ENCODE measurements around the gene MLANA. TPM values are rescaled to one million over a fixed set of nuclear protein-coding genes. Genes with fewer than 3 reads are reported as not detected.

Gene MLANA
- polyA plus RNA-seq, 1 donor (not counting 4 experiments of a cell fraction or from before 2014, with no cell fraction given), result not detected

DNA sequence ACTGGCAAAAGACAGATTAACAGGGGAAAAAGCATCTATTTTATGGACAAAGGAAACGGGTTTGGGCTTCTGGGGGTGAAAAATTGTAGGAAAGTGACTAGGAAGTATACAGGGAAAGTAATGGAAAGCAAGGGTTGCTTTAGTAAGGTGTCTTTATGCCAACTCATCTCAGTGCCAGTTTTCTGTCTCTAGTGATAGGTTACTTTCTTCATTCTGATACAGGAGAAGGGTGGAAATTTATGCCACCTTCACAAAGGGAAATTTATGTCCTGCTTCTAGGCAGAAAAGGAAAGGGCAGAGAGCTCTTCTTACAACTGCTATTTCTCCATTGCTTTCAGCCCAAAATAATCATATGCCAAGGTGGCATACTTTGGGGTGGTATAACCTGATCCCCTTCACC lies 37.7 kb upstream of the MLANA start:
- Histone ChIP-seq H2AFZ (ENCODE audit: control insufficient read depth, low read length) (no peak overlapping the region), H3K27me3 (ENCODE audit: control insufficient read depth, extremely low read depth, insufficient read depth, low read length) (no peaks in the 10 kb centered on the region), H3K9me1 (ENCODE audit: control insufficient read depth, extremely low read depth, insufficient read depth, low read length) (no peaks in the 10 kb centered on the region), H3K4me2 (ENCODE audit: control insufficient read depth, extremely low read depth, insufficient read depth, low read depth, low read length) (no peak overlapping the region), H3K9ac (ENCODE audit: control insufficient read depth, extremely low read depth, insufficient read depth, low read length) (no peak overlapping the region), H3K79me2 (ENCODE audit: control insufficient read depth, insufficient read depth, low read length) (no peaks in the 10 kb centered on the region), H3K27ac (ENCODE audit: control insufficient read depth, insufficient read depth, low read length) (no peak overlapping the region), H3K4me1 (ENCODE audit: control insufficient read depth, extremely low read depth, insufficient read depth, low read length) (peaks cover 17% of the 10 kb centered on the region), H4K20me1 (ENCODE audit: control insufficient read depth, extremely low read depth, insufficient read depth, low read length) (no peaks in the 10 kb centered on the region), H3K4me3 (ENCODE audit: control insufficient read depth in 2 of 3, extremely low read depth in 1 of 3, insufficient read depth in 2 of 3, low read depth in 1 of 3, low read length in 3 of 3) (no peak overlapping the region), H3K36me3 (ENCODE audit: control insufficient read depth in 2 of 2, extremely low read depth in 1 of 2, insufficient read depth in 2 of 2, low read length in 2 of 2) (no peaks in the 10 kb centered on the region), H3K9me3 (ENCODE audit: control insufficient read depth, low read depth, low read length) (no peaks in the 10 kb centered on the region)
- DNase-seq (ENCODE audit: low read depth, low spot score) (no peak), FAIRE-seq (no peak)
- TF ChIP-seq EZH2 (IDR thresholded peaks at IDR 0.05; ENCODE audit: low read length), result no peak
- TF ChIP-seq, protein P1, sequence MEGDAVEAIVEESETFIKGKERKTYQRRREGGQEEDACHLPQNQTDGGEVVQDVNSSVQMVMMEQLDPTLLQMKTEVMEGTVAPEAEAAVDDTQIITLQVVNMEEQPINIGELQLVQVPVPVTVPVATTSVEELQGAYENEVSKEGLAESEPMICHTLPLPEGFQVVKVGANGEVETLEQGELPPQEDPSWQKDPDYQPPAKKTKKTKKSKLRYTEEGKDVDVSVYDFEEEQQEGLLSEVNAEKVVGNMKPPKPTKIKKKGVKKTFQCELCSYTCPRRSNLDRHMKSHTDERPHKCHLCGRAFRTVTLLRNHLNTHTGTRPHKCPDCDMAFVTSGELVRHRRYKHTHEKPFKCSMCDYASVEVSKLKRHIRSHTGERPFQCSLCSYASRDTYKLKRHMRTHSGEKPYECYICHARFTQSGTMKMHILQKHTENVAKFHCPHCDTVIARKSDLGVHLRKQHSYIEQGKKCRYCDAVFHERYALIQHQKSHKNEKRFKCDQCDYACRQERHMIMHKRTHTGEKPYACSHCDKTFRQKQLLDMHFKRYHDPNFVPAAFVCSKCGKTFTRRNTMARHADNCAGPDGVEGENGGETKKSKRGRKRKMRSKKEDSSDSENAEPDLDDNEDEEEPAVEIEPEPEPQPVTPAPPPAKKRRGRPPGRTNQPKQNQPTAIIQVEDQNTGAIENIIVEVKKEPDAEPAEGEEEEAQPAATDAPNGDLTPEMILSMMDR (optimal IDR thresholded peaks at IDR 0.05 in 1 of 3, IDR thresholded peaks at IDR 0.05 in 1 of 3, conservative IDR thresholded peaks at IDR 0.05 in 1 of 3; ENCODE audit: extremely low read depth in 1 of 3, insufficient read depth in 2 of 3, low read length in 3 of 3), result no peak
- dilution Hi-C loops (cut with MboI; ENCODE audit: extremely low pct_ligation_motif_present, low sequenced_read_pairs), result no loop called here

DNA sequence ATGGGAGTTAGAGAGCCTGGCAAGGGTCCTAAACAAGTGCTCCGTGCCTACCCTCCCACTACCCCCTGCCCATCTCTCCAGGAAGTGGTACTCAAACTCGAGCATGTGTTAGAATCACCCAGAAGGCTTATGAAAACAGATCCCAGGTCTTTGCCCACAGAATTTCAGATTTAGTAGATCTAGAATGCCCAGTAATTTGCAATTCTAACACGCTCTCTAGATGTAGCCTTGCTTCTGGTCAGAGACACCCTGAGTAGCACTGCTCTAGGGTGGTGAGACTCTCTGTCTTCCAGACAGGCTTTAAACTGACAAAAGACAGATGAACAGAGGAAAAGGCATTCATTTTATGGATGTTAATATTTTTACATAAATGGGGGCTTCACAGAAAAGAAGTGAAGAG lies 37.1 kb upstream of the MLANA start:
- H3K36me3 ChIP-seq (ENCODE audit: control insufficient read depth in 2 of 2, extremely low read depth in 1 of 2, insufficient read depth in 2 of 2, low read length in 2 of 2), result no peaks in the 10 kb centered on the region
- H3K4me2 ChIP-seq (ENCODE audit: control insufficient read depth, extremely low read depth, insufficient read depth, low read depth, low read length), result no peak overlapping the region
- peaks cover 17% of the 10 kb centered on the region for H3K4me1 ChIP-seq (ENCODE audit: control insufficient read depth, extremely low read depth, insufficient read depth, low read length)
- H4K20me1 ChIP-seq (ENCODE audit: control insufficient read depth, extremely low read depth, insufficient read depth, low read length), result no peaks in the 10 kb centered on the region
- TF ChIP-seq EZH2 (IDR thresholded peaks at IDR 0.05; ENCODE audit: low read length), result no peak
- TF ChIP-seq, protein P1 (optimal IDR thresholded peaks at IDR 0.05 in 1 of 3, IDR thresholded peaks at IDR 0.05 in 1 of 3, conservative IDR thresholded peaks at IDR 0.05 in 1 of 3; ENCODE audit: extremely low read depth in 1 of 3, insufficient read depth in 2 of 3, low read length in 3 of 3), result no peak
- H3K9ac ChIP-seq (ENCODE audit: control insufficient read depth, extremely low read depth, insufficient read depth, low read length), result no peak overlapping the region
- DNase-seq (ENCODE audit: low read depth, low spot score) (no peak), FAIRE-seq (no peak)
- dilution Hi-C loops (cut with MboI; ENCODE audit: extremely low pct_ligation_motif_present, low sequenced_read_pairs), result no loop called here
- no peak overlapping the region for H2AFZ ChIP-seq (ENCODE audit: control insufficient read depth, low read length)
- no peak overlapping the region for H3K4me3 ChIP-seq (ENCODE audit: control insufficient read depth in 2 of 3, extremely low read depth in 1 of 3, insufficient read depth in 2 of 3, low read depth in 1 of 3, low read length in 3 of 3)
- no peaks in the 10 kb centered on the region for H3K9me3 ChIP-seq (ENCODE audit: control insufficient read depth, low read depth, low read length)
- no peaks in the 10 kb centered on the region for H3K9me1 ChIP-seq (ENCODE audit: control insufficient read depth, extremely low read depth, insufficient read depth, low read length)
- no peaks in the 10 kb centered on the region for H3K27me3 ChIP-seq (ENCODE audit: control insufficient read depth, extremely low read depth, insufficient read depth, low read length)
- H3K79me2 ChIP-seq (ENCODE audit: control insufficient read depth, insufficient read depth, low read length), result no peaks in the 10 kb centered on the region
- H3K27ac ChIP-seq (ENCODE audit: control insufficient read depth, insufficient read depth, low read length), result no peak overlapping the region

Measured in keratinocyte (primary cell).